Measurements from ENCODE around the gene ERBIN. TPM values are rescaled to one million over a fixed set of nuclear protein-coding genes. Genes with fewer than 3 reads are reported as not detected.
"Not testable (repeated sequence)": the region's sequence is repeated elsewhere in the genome, so short reads cannot be mapped to it uniquely, and the experiment has no call there.

ERBIN gene
- total RNA-seq, 1 donor from 2014 or later: 55.2 TPM

- no peak for DNase-seq (ENCODE audit: low read depth in 2 of 2)
Measured at GRCh38 chr5:65955746-65956145, 29.4 kb downstream of the ERBIN start.

- DNase-seq (ENCODE audit: low read depth in 2 of 2): not testable (repeated sequence)
Measured at GRCh38 chr5:65957703-65958102, 31.3 kb downstream of the ERBIN start.

GRCh38 chr5:65961633-65962032 is 35.3 kb downstream of the ERBIN start:
- DNase-seq (ENCODE audit: low read depth in 2 of 2): peak; percentile 11 to 44

- no peak for DNase-seq (ENCODE audit: low read depth in 2 of 2)
Measured at GRCh38 chr5:65967288-65968066, 41.1 kb downstream of the ERBIN start.

- DNase-seq (ENCODE audit: low read depth in 2 of 2): no peak
Measured at GRCh38 chr5:65969539-65970393, 43.4 kb downstream of the ERBIN start.

GRCh38 chr5:65970481-65971367 is 44.3 kb downstream of the ERBIN start:
- no peak for DNase-seq (ENCODE audit: low read depth in 2 of 2)

- no peak for DNase-seq (ENCODE audit: low read depth in 2 of 2)
Measured at GRCh38 chr5:65971643-65972042, 45.3 kb downstream of the ERBIN start.

- DNase-seq (ENCODE audit: low read depth in 2 of 2): not testable (repeated sequence)
Measured at GRCh38 chr5:65972896-65973295, 46.5 kb downstream of the ERBIN start.

- DNase-seq (ENCODE audit: low read depth in 2 of 2): no peak
Measured at GRCh38 chr5:65978251-65978650, 51.9 kb downstream of the ERBIN start.

GRCh38 chr5:65981548-65981947 is 55.2 kb downstream of the ERBIN start:
- no peak for DNase-seq (ENCODE audit: low read depth in 2 of 2)

- DNase-seq (ENCODE audit: low read depth in 2 of 2): no peak
Measured at GRCh38 chr5:65981969-65982619, 55.7 kb downstream of the ERBIN start.

- DNase-seq (ENCODE audit: low read depth in 2 of 2): peak in 1 of 2 donors; percentile 5
Measured at GRCh38 chr5:65982635-65983034, 56.3 kb downstream of the ERBIN start.

- no peak for DNase-seq (ENCODE audit: low read depth in 2 of 2)
Measured at GRCh38 chr5:65984098-65984885, 57.9 kb downstream of the ERBIN start.

GRCh38 chr5:65986050-65986451 is 59.7 kb downstream of the ERBIN start:
- no peak for DNase-seq (ENCODE audit: low read depth in 2 of 2)

- no peak for DNase-seq (ENCODE audit: low read depth in 2 of 2)
Measured at GRCh38 chr5:65986796-65987195, 60.4 kb downstream of the ERBIN start.

GRCh38 chr5:65987982-65988381 is 61.6 kb downstream of the ERBIN start:
- DNase-seq (ENCODE audit: low read depth in 2 of 2): no peak

GRCh38 chr5:65989158-65989557 is 62.8 kb downstream of the ERBIN start:
- DNase-seq (ENCODE audit: low read depth in 2 of 2): no peak

GRCh38 chr5:65992630-65993029 is 66.3 kb downstream of the ERBIN start:
- DNase-seq (ENCODE audit: low read depth in 2 of 2): no peak

- no peak for DNase-seq (ENCODE audit: low read depth in 2 of 2)
Measured at GRCh38 chr5:65994117-65994786, 67.9 kb downstream of the ERBIN start.

Measured in lung microvascular endothelial cell (primary cell).